ENCODE measurements around the gene SRMS.

SRMS gene

GRCh38 chr20:63547725-63548480 lies at the start of gene SRMS:
TSS of gene SRMS (minus strand) at chr20:63547749. CDS start at chr20:63547463, 286 bp downstream.
- DNase-seq (no peak), ATAC-seq (replicated peaks) (no peak)
- Mint-ChIP-seq H3K36me3 (no peaks in the 10 kb centered on the region), H3K4me1 (peaks cover 35 to 55% of the 10 kb centered on the region in 2 donors), H3K9me3 (no peaks in the 10 kb centered on the region), H3K27ac (no peak within 1 kb of the TSS), H3K27me3 (peaks cover 7 to 24% of the 10 kb centered on the region in 2 donors), H3K4me3 (no peak within 1 kb of the TSS)

- Mint-ChIP-seq H3K4me1 (no peaks in the 10 kb centered on the region), H3K36me3 (peaks cover 38 to 42% of the 10 kb centered on the region in 2 donors), H3K27me3 (no peaks in the 10 kb centered on the region), H3K9me3 (no peaks in the 10 kb centered on the region), H3K27ac (no peak overlapping the region), H3K4me3 (no peak overlapping the region)
- ATAC-seq (replicated peaks) (no peak), DNase-seq (no peak)
Measured at GRCh38 chr20:63596423-63596822, 48.9 kb upstream of the SRMS start.

GRCh38 chr20:63595416-63596127 lies 48.0 kb upstream of the SRMS start:
- ATAC-seq (replicated peaks): no peak
- Mint-ChIP-seq H3K36me3 (peaks cover 41 to 45% of the 10 kb centered on the region in 2 donors), H3K27me3 (no peaks in the 10 kb centered on the region)

GRCh38 chr20:63594043-63594561 lies 46.6 kb upstream of the SRMS start:
- Mint-ChIP-seq H3K9me3 (no peaks in the 10 kb centered on the region), H3K36me3 (peaks cover 46 to 47% of the 10 kb centered on the region in 2 donors), H3K4me3 (no peak overlapping the region), H3K4me1 (no peaks in the 10 kb centered on the region), H3K27ac (no peak overlapping the region), H3K27me3 (no peaks in the 10 kb centered on the region)
- ATAC-seq (replicated peaks) (no peak), DNase-seq (no peak)

More at GRCh38 chr20:63595416-63596127, 48.0 kb upstream of the SRMS start:
- no peak for DNase-seq
- Mint-ChIP-seq H3K4me3 (no peak overlapping the region), H3K4me1 (no peaks in the 10 kb centered on the region), H3K9me3 (no peaks in the 10 kb centered on the region), H3K27ac (peak overlapping the region; percentile 26)

GRCh38 chr20:63592661-63593060 lies 45.1 kb upstream of the SRMS start:
- DNase-seq (no peak), ATAC-seq (replicated peaks) (no peak)
- Mint-ChIP-seq H3K27ac (no peak overlapping the region), H3K4me3 (no peak overlapping the region), H3K36me3 (peaks cover 41 to 48% of the 10 kb centered on the region in 2 donors), H3K27me3 (no peaks in the 10 kb centered on the region), H3K4me1 (peaks cover 4 to 10% of the 10 kb centered on the region in 2 donors), H3K9me3 (no peaks in the 10 kb centered on the region)

GRCh38 chr20:63591786-63592355 lies 44.3 kb upstream of the SRMS start:
- H3K4me1 Mint-ChIP-seq: peaks cover 4 to 16% of the 10 kb centered on the region in 2 donors
- no peak overlapping the region for H3K4me3 Mint-ChIP-seq
- peaks cover 41 to 49% of the 10 kb centered on the region in 2 donors for H3K36me3 Mint-ChIP-seq
- no peak overlapping the region for H3K27ac Mint-ChIP-seq
- no peaks in the 10 kb centered on the region for H3K9me3 Mint-ChIP-seq
- DNase-seq (no peak), ATAC-seq (replicated peaks) (no peak)
- no peaks in the 10 kb centered on the region for H3K27me3 Mint-ChIP-seq

GRCh38 chr20:63591147-63591533 lies 43.6 kb upstream of the SRMS start:
- H3K27ac Mint-ChIP-seq: no peak overlapping the region
- H3K36me3 Mint-ChIP-seq: peaks cover 41 to 49% of the 10 kb centered on the region in 2 donors
- H3K9me3 Mint-ChIP-seq: no peaks in the 10 kb centered on the region
- ATAC-seq (replicated peaks) (no peak), DNase-seq (no peak)
- H3K4me1 Mint-ChIP-seq: peaks cover 4 to 16% of the 10 kb centered on the region in 2 donors
- H3K27me3 Mint-ChIP-seq: no peaks in the 10 kb centered on the region
- no peak overlapping the region for H3K4me3 Mint-ChIP-seq

GRCh38 chr20:63590218-63591146 lies 42.9 kb upstream of the SRMS start:
- peak overlapping the region in 1 of 2 donors; percentile 14 for H3K4me3 Mint-ChIP-seq
- H3K27me3 Mint-ChIP-seq: no peaks in the 10 kb centered on the region
- no peak overlapping the region for H3K27ac Mint-ChIP-seq
- H3K36me3 Mint-ChIP-seq: peaks cover 38 to 53% of the 10 kb centered on the region in 2 donors
- H3K9me3 Mint-ChIP-seq: no peaks in the 10 kb centered on the region
- peaks cover 4 to 16% of the 10 kb centered on the region in 2 donors for H3K4me1 Mint-ChIP-seq
- ATAC-seq (replicated peaks): no peak
- no peak for DNase-seq

- Mint-ChIP-seq H3K27ac (no peak overlapping the region), H3K4me1 (peaks cover 4 to 16% of the 10 kb centered on the region in 2 donors), H3K27me3 (no peaks in the 10 kb centered on the region), H3K9me3 (no peaks in the 10 kb centered on the region), H3K36me3 (peaks cover 35 to 50% of the 10 kb centered on the region in 2 donors), H3K4me3 (no peak overlapping the region)
- ATAC-seq (replicated peaks): no peak
- no peak for DNase-seq
Measured at GRCh38 chr20:63589261-63590217, 42.0 kb upstream of the SRMS start.

GRCh38 chr20:63588641-63589041 lies 41.1 kb upstream of the SRMS start:
- peaks cover 34 to 49% of the 10 kb centered on the region in 2 donors for H3K36me3 Mint-ChIP-seq
- DNase-seq: no peak
- H3K4me3 Mint-ChIP-seq: no peak overlapping the region
- peaks cover 4 to 16% of the 10 kb centered on the region in 2 donors for H3K4me1 Mint-ChIP-seq
- H3K9me3 Mint-ChIP-seq: no peaks in the 10 kb centered on the region
- no peak overlapping the region for H3K27ac Mint-ChIP-seq
- ATAC-seq (replicated peaks): no peak
- H3K27me3 Mint-ChIP-seq: no peaks in the 10 kb centered on the region

- Mint-ChIP-seq H3K27ac (no peak overlapping the region), H3K4me3 (no peak overlapping the region), H3K27me3 (no peaks in the 10 kb centered on the region), H3K36me3 (peaks cover 27 to 43% of the 10 kb centered on the region in 2 donors), H3K4me1 (peaks cover 4 to 16% of the 10 kb centered on the region in 2 donors), H3K9me3 (no peaks in the 10 kb centered on the region)
- ATAC-seq (replicated peaks) (peak; percentile 31 to 39), DNase-seq (no peak)
Measured at GRCh38 chr20:63587776-63588591, 40.4 kb upstream of the SRMS start.

- no peaks in the 10 kb centered on the region for H3K9me3 Mint-ChIP-seq
- no peak for DNase-seq
- H3K27ac Mint-ChIP-seq: no peak overlapping the region
- H3K27me3 Mint-ChIP-seq: no peaks in the 10 kb centered on the region
- peaks cover 4 to 16% of the 10 kb centered on the region in 2 donors for H3K4me1 Mint-ChIP-seq
- ATAC-seq (replicated peaks): no peak
- H3K4me3 Mint-ChIP-seq: no peak overlapping the region
- H3K36me3 Mint-ChIP-seq: peaks cover 23 to 39% of the 10 kb centered on the region in 2 donors
Measured at GRCh38 chr20:63587256-63587655, 39.7 kb upstream of the SRMS start.

Data from stimulated activated naive B cell treated with anti-CD40 and anti-IgM and Interleukin-4, amounts not matched to agents 10 μg/mL and 1 μg/mL and 100 μg/mL, for 72 hours (primary cell).